CMK (cell line): ENCODE results near the gene EXOC3L2.
A peak's percentile ranks its signal among the peaks of the same experiment; 100 is the strongest.
"Not testable (repeated sequence)": the region's sequence is repeated elsewhere in the genome, so short reads cannot be mapped to it uniquely, and the experiment has no call there.

Source experiments
- DNase-seq: peaks from one replicate; pipeline ENCODE4 v3.0.0-alpha.2; 2010; ENCODE audit warnings: low read depth

Gene EXOC3L2

GRCh38 chr19:45255611-45256157, 10.5 kb upstream of the EXOC3L2 start:
- no peak for DNase-seq

GRCh38 chr19:45254044-45254531, 8.9 kb upstream of the EXOC3L2 start:
- DNase-seq = no peak

GRCh38 chr19:45253396-45254027, 8.3 kb upstream of the EXOC3L2 start:
- no peak for DNase-seq

- DNase-seq = peak; percentile 56
Observed at GRCh38 chr19:45251452-45252354, 6.5 kb upstream of the EXOC3L2 start.

GRCh38 chr19:45250832-45251451, 5.7 kb upstream of the EXOC3L2 start, which contains the start of gene MARK4:
Gene MARK4 (plus strand): TSS chr19:45251271. CDS start chr19:45251589, 318 bp downstream.
- DNase-seq = no peak

GRCh38 chr19:45250216-45250831, 5.1 kb upstream of the EXOC3L2 start:
- DNase-seq = no peak

- DNase-seq = no peak
Observed at GRCh38 chr19:45249261-45250033, 4.2 kb upstream of the EXOC3L2 start.

- no peak for DNase-seq
Observed at GRCh38 chr19:45247136-45247535, 1.9 kb upstream of the EXOC3L2 start.

GRCh38 chr19:45245826-45246225, 619 bp upstream of the EXOC3L2 start:
- DNase-seq = no peak

GRCh38 chr19:45244133-45244794, 943 bp downstream of the EXOC3L2 start:
- DNase-seq = no peak

- DNase-seq = no peak
Observed at GRCh38 chr19:45243144-45243732, 2.0 kb downstream of the EXOC3L2 start.

GRCh38 chr19:45238556-45238955, 6.7 kb downstream of the EXOC3L2 start:
- no peak for DNase-seq

GRCh38 chr19:45235485-45235884, 9.7 kb downstream of the EXOC3L2 start:
- DNase-seq = no peak

- no peak for DNase-seq
Observed at GRCh38 chr19:45234089-45234869, 10.9 kb downstream of the EXOC3L2 start.

GRCh38 chr19:45231891-45232290, 13.3 kb downstream of the EXOC3L2 start:
- DNase-seq = no peak

- DNase-seq = not testable (repeated sequence)
Observed at GRCh38 chr19:45229056-45229455, 16.2 kb downstream of the EXOC3L2 start.

GRCh38 chr19:45224645-45225044, 20.6 kb downstream of the EXOC3L2 start:
- DNase-seq = no peak

- DNase-seq = no peak
Observed at GRCh38 chr19:45223879-45224278, 21.3 kb downstream of the EXOC3L2 start.

GRCh38 chr19:45222724-45223123, 22.5 kb downstream of the EXOC3L2 start:
- no peak for DNase-seq
